Spinal cord (tissue), 10 donors: ENCODE data around the gene NEO1. TPM values are rescaled to one million over a fixed set of nuclear protein-coding genes. Genes with fewer than 3 reads are reported as not detected.

Experiments used
- DNase-seq, 6 donors: peaks; one replicate each; pipeline versions ENCODE4 v3.0.0 to v3.0.0-alpha.2; 2013 to 2015; ENCODE audit warnings: low spot score in 6 of 6, low read depth in 4 of 6
- H3K27ac ChIP-seq: one replicate; pipeline ENCODE4 v1.5.1; 2013; ENCODE audit warnings: low read depth, low read length, control low read depth
- H3K27me3 ChIP-seq: one replicate; pipeline ENCODE4 v1.6.1; 2013; ENCODE audit warnings: low read length; ENCODE audit not compliant: control insufficient read depth, insufficient read depth
- H3K36me3 ChIP-seq: one replicate; pipeline ENCODE4 v1.6.1; 2013; ENCODE audit warnings: low read length; ENCODE audit not compliant: control insufficient read depth, insufficient read depth
- H3K4me1 ChIP-seq: one replicate; pipeline ENCODE4 v1.6.1; 2013; ENCODE audit warnings: low read length; ENCODE audit not compliant: control insufficient read depth, insufficient read depth
- H3K4me3 ChIP-seq: one replicate; pipeline ENCODE4 v1.5.1; 2013; ENCODE audit warnings: low read depth, low read length, control low read depth
- H3K9me3 ChIP-seq: one replicate; pipeline ENCODE4 v1.6.1; 2013; ENCODE audit warnings: low read length; ENCODE audit not compliant: control insufficient read depth, insufficient read depth
- WGBS: methylation state at CpG from one replicate; pipeline ENCODE4 v1.1.5; 2013; ENCODE audit warnings: missing lambda C conversion rate; ENCODE audit not compliant: insufficient coverage; 5-methylcytosine and 5-hydroxymethylcytosine counted together
- polyA plus RNA-seq, 2 donors: library from polyadenylated mRNA; unstranded; fragments of 120-200 nt; gene quantifications; one replicate each; pipeline ENCODE4 v1.2.1, GENCODE V29; 2013; ENCODE audit not compliant: insufficient read length in 2 of 2
- total RNA-seq, 2 donors: library from RNA; depleted of rRNA in 1 of 2; stranded (reverse); fragments of 120-200 nt in 1 of 2; fragments of >200 nt in 1 of 2; gene quantifications; one replicate each; pipeline versions ENCODE4 v1.2.3 to v1.2.4, GENCODE V29; 2013 to 2014
- donor health status: healthy.

Gene NEO1
- total and polyA plus RNA-seq, 4 donors, result 70.6 to 121 (median 104) TPM

DNA sequence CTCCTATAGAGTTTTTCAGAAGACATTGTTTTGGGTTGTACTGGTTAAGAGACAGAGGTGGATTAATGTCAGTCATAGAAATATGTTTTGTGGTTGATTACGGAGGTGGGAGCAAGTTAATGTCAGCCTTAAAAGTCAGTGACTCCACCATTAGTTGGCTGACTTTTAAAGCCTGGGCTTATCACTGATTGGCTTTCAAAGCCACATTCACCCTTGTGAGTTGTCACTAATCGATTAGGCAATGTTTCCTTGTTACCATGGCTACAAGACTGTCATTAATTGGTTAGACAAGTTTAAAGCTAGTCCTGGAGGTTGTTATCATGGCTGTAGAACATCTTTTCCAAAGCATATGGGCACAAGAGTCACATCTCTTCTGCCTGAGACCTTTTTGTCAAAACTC is 73.0 kb downstream of the NEO1 start:
- Histone ChIP-seq H3K36me3 (peaks cover 13% of the 10 kb centered on the region), H3K4me1 (no peaks in the 10 kb centered on the region), H3K9me3 (no peaks in the 10 kb centered on the region), H3K4me3 (no peak overlapping the region), H3K27me3 (no peaks in the 10 kb centered on the region), H3K27ac (no peak overlapping the region)
- no peak for DNase-seq
- WGBS, result 84% methylated on average over 2 of the region's 2 CpGs

GRCh38 chr15:73127302-73127936 is 75.2 kb downstream of the NEO1 start:
- DNase-seq, result peak in 2 of 6 donors; percentile 36 to 53
- WGBS, result no CpG with 5 or more reads among the region's 2 CpGs
- H3K4me1 ChIP-seq, result no peaks in the 10 kb centered on the region
- no peaks in the 10 kb centered on the region for H3K27me3 ChIP-seq
- H3K9me3 ChIP-seq, result no peaks in the 10 kb centered on the region
- peaks cover 17% of the 10 kb centered on the region for H3K36me3 ChIP-seq
- H3K27ac ChIP-seq, result no peak overlapping the region
- H3K4me3 ChIP-seq, result no peak overlapping the region

GRCh38 chr15:73130830-73131229 is 78.6 kb downstream of the NEO1 start:
- Histone ChIP-seq H3K27ac (no peak overlapping the region), H3K4me1 (no peaks in the 10 kb centered on the region), H3K27me3 (no peaks in the 10 kb centered on the region), H3K9me3 (no peaks in the 10 kb centered on the region), H3K36me3 (peaks cover 7% of the 10 kb centered on the region), H3K4me3 (no peak overlapping the region)
- no CpG with 5 or more reads among the region's 1 CpG for WGBS
- no peak for DNase-seq

DNA sequence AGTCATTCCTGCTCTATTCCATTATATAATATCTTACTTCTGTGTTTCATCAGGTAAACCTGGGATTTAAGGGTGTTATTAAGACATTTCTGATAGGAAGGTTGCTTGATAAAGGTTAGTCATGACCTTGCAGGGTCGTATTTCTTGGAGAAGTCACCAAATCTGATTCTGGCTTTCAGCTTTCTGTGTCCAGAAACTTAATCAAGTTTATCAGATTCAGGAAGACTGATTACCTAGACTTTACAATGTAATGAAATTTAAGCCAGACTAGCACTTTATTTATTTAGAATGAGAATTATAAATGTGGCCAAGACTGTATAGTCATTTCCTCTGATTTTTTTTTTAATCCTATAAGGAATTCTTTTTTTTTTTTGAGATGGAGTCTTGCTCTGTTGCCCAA is 81.9 kb downstream of the NEO1 start:
- Histone ChIP-seq H3K36me3 (peaks cover 7% of the 10 kb centered on the region), H3K9me3 (no peaks in the 10 kb centered on the region), H3K27me3 (no peaks in the 10 kb centered on the region), H3K27ac (no peak overlapping the region), H3K4me3 (no peak overlapping the region), H3K4me1 (no peaks in the 10 kb centered on the region)
- no peak for DNase-seq
- no CpG with 5 or more reads among the region's 1 CpG for WGBS

DNA sequence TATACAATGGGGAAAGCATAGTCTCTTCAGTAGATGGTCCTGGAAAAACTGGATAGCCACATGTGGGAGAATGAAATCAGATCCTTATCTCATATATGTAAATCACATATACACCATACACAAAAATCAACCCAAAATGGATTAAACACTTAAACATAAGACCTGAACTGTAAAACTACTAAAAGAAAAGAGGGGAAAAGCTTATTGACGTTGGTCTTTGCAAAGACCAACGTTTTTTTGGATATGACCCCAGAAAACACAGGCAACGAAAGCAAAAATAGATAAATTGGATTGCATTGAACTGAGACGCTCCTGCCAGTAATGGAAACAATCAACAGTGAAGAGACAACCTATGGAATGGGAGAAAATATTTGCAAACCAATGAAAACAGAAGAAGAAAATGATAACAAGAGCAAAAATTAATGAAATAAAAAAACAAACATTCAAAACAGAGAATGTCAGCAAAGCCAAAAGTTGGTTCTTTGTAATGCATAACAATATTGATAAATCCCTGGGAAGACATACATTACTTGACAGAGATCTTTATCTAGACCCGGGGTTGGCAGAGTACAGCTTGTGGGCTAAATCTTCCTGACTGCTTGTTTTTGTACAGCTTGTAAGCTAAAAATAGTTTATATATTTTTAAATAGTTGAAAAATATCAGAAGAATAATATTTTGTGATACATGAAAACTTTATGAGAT is 86.9 kb downstream of the NEO1 start:
- no peaks in the 10 kb centered on the region for H3K36me3 ChIP-seq
- no peaks in the 10 kb centered on the region for H3K27me3 ChIP-seq
- H3K27ac ChIP-seq, result no peak overlapping the region
- no peaks in the 10 kb centered on the region for H3K9me3 ChIP-seq
- no peak overlapping the region for H3K4me3 ChIP-seq
- H3K4me1 ChIP-seq, result no peaks in the 10 kb centered on the region
- 59% methylated on average over 3 of the region's 5 CpGs for WGBS
- DNase-seq, result peak in 1 of 6 donors; percentile 16

GRCh38 chr15:73139744-73140553 is 87.7 kb downstream of the NEO1 start:
- Histone ChIP-seq H3K27ac (no peak overlapping the region), H3K36me3 (no peaks in the 10 kb centered on the region), H3K4me3 (no peak overlapping the region), H3K9me3 (no peaks in the 10 kb centered on the region), H3K4me1 (no peaks in the 10 kb centered on the region), H3K27me3 (no peaks in the 10 kb centered on the region)
- peak in 1 of 6 donors; percentile 55 for DNase-seq
- no CpG with 5 or more reads among the region's 5 CpGs for WGBS

DNA sequence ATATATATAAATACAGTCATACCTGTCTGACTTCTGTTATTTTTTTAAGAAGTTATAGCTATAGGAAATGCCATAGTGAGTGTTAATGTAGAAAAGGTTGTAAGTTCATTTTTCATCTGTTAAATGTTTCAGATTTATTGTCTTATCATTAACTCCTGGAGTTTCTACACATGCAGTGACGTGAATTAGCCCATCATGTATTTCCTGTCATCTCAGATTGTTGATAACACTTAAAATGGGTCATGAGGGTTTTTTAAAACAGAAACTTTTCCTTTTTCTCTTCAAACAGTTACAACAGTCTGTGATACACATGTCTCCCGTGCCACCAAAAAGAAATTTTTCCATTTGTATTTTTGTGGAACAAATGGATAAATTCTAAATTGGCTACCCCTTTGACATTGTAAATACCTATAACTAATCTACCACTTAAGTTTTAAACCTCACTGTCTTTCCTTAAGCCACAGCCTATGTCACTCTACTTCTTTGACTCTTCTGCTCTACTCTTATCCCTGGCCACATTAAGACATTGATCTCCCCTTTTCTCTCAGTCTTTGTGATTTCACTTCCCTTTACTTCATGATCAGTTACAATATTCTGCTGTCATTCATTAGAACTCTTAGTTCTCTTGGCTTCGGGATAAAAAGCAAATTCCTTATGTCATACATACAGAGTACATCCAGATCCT is 89.1 kb downstream of the NEO1 start:
- Histone ChIP-seq H3K27me3 (no peaks in the 10 kb centered on the region), H3K4me3 (no peak overlapping the region), H3K9me3 (no peaks in the 10 kb centered on the region), H3K4me1 (no peaks in the 10 kb centered on the region), H3K36me3 (no peaks in the 10 kb centered on the region), H3K27ac (no peak overlapping the region)
- no peak for DNase-seq
- 90% methylated on average over 1 of the region's 3 CpGs for WGBS

- H3K27ac ChIP-seq, result no peak overlapping the region
- no peaks in the 10 kb centered on the region for H3K9me3 ChIP-seq
- no peaks in the 10 kb centered on the region for H3K36me3 ChIP-seq
- H3K4me1 ChIP-seq, result no peaks in the 10 kb centered on the region
- no peak for DNase-seq
- H3K27me3 ChIP-seq, result no peaks in the 10 kb centered on the region
- H3K4me3 ChIP-seq, result no peak overlapping the region
- WGBS, result 96% methylated on average over 7 of the region's 12 CpGs
Observed at GRCh38 chr15:73142802-73143762, 90.8 kb downstream of the NEO1 start.
